SK-N-MC (cell line): ENCODE data around the gene MLF1.

ENCODE experiments used
- EZH2 ChIP-seq: fragments of 200-600 bp; sonication (generic); IDR thresholded peaks from one replicate; pipeline ENCODE4 v1.6.1; 2017; ENCODE audit warnings: antibody characterized with exemption
- FOXP2 ChIP-seq: optimal IDR thresholded peaks from 2 replicates; pipeline ENCODE3; 2011; ENCODE audit warnings: mild to moderate bottlenecking, moderate library complexity; ENCODE audit not compliant: insufficient read depth; ENCODE audit errors: extremely low read length, control extremely low read depth
- POLR2AphosphoS5 ChIP-seq: IDR thresholded peaks from 2 replicates; pipeline ENCODE4 v1.6.1; 2012; ENCODE audit warnings: mild to moderate bottlenecking, low read depth, low read length, borderline replicate concordance

GRCh38 chr3:158548691-158549090 is 22.3 kb upstream of the MLF1 start:
- TF ChIP-seq POLR2AphosphoS5: no peak
- TF ChIP-seq EZH2: no peak
- TF ChIP-seq FOXP2: no peak
